WI38 (cell line): ENCODE measurements around the gene ROR2.

Experiments
- H3K4me3 ChIP-seq: 2 replicates; pipeline ENCODE4 v1.5.1; 2011; ENCODE audit warnings: low read depth, mild to moderate bottlenecking, control low read depth, low read length
- TF ChIP-seq, protein P1 (sequence below): IDR thresholded peaks from 2 replicates; pipeline ENCODE4 v1.5.1; 2012; ENCODE audit warnings: low read depth, mild to moderate bottlenecking, control low read depth, low read length

The ROR2 gene

DNA sequence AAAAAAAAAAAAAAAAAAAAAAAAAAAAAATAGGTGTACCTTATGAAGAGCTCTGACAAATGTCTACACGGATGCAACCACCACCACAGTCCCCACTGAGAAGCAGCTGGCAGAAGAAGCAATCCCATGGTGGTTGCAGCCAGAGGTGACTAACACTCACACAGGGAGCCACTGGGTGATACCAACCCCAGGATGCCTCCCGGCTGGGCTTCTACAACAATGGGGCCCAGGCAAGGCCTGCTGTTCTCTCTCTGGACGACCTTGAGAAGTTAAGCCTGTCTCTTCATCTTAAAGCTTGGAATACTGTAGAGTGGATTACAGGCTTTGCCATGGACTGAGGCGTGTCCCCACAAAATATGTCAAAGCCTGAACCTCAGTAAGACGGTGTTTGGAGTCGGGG lies 104.1 kb downstream of the ROR2 start:
- TF ChIP-seq, protein P1, sequence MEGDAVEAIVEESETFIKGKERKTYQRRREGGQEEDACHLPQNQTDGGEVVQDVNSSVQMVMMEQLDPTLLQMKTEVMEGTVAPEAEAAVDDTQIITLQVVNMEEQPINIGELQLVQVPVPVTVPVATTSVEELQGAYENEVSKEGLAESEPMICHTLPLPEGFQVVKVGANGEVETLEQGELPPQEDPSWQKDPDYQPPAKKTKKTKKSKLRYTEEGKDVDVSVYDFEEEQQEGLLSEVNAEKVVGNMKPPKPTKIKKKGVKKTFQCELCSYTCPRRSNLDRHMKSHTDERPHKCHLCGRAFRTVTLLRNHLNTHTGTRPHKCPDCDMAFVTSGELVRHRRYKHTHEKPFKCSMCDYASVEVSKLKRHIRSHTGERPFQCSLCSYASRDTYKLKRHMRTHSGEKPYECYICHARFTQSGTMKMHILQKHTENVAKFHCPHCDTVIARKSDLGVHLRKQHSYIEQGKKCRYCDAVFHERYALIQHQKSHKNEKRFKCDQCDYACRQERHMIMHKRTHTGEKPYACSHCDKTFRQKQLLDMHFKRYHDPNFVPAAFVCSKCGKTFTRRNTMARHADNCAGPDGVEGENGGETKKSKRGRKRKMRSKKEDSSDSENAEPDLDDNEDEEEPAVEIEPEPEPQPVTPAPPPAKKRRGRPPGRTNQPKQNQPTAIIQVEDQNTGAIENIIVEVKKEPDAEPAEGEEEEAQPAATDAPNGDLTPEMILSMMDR = no peak
- no peak overlapping the region for H3K4me3 ChIP-seq

DNA sequence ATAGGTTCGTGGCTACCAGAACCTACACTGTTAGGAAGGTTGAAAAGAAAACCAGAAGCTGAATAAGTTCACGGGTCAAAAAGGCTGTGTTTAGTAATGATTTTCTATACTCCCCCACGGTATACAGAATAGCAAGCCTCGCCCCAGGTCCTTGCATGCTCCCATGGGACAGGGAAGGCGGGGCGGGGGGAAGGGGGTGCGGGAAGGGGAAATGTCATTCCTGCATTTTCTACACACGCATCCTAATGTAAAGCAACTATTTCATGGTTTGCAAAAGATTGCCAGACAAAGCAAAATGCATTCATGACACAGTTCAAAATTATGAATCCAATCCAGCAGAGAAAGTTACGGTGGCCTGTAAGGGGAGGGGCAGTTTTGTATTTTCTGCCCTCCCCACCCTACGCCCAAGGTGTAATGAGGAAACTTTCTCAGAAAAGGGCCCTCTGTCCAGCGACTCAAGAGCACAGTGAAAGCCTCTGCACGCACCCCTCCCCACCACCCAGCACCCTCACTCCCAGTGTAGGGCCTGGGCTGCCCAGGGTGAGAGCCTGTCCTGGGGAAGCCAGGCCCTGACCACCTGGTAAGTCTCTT lies 105.2 kb downstream of the ROR2 start:
- H3K4me3 ChIP-seq = no peak overlapping the region
- TF ChIP-seq, protein P1 = no peak

DNA sequence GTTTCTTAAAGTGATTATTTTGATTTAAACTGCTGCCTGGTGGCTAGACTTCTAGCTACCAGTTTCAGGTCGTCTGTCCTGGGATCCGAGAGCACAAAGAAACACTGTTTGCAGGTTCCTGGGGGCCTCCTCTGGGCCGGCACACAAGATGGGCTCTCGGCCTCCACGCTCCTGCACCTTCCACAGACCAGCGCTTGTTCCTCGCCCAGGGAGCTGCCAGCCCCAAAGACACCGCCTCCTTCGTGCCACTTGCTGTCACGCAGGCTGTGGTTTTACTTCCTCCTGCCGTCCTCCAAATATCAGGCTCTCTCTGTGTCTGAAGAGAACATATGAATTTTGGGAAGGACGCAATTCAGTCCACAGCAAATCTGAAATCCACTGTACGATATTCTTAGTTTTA lies 105.8 kb downstream of the ROR2 start:
- TF ChIP-seq, protein P1 = no peak
- no peak overlapping the region for H3K4me3 ChIP-seq

DNA sequence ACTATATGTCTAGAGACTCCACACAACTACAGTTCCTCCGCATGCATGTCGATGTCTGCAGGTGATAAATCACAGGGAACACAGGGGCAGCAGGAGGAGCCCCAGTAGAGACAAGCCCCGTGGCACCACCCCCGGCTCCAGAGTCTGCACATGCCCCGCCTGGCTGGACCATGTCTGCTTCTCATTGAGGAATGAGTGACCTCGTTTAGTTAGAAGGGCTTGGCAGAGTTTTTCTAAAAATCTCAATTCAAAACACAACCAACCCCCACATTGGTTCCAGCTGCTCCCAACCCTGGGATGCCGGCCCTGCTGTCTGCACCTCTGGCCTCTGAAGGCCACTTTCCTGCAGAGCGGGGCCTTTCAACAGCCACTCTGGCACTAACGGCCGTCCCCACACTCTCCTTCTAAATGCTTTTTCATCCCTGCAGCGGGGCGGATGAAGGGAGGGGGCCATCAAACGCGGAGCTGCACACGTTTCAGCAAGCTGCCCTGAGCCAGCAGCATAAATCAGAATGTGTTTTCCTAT lies 106.3 kb downstream of the ROR2 start:
- H3K4me3 ChIP-seq = no peak overlapping the region
- TF ChIP-seq, protein P1 = no peak

DNA sequence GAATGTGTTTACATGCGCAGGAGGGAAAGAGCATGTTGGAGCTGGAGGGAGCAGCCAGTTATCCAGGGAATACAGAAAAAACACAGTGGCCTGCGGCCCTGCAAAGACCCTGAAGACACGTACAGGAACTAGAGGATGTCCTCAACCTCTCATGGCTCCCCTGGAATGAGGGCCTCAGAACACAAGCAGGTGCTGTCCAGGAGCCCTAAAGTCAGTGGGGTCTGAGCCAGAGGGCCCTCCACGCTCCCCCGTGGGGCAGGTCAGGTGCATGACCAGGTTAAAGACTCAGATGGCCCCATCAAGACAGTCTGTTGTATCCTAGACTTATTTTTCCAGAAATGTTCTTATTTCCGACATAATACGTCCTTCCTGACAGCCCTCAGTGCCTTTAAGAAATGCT lies 106.9 kb downstream of the ROR2 start:
- TF ChIP-seq, protein P1 = no peak
- H3K4me3 ChIP-seq = no peak overlapping the region

DNA sequence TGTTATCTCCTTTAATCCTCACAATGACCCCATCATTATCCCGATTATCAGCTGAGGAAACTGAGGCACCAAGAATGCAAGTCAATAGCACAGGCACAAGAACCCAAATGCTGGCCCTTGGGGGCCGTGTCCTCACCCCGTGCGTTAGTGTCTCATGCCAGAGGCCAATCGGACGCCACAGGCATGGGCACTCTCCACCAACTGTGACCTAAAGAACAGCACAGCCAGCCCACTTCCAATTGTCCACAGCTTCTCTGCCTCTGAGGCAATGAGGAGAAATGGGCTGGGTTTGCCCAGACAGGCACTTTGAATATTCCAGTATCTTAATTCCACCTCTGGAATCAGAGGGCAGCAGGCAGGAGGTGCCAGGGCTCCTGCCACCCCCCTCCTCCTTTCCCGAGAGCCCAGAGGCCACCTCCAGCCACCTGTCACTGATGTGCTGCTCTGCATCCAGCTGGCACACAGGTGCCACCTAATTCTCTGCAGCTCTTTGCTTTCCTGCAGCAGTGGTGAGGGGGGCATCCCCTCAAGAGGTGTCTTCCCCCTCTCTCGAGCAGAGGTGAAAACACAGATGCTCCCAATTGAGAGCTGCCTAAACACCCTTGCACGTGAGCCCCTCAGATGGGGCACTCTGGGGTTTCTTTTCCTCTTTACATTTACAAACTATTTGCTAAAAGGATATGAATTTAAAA lies 107.5 kb downstream of the ROR2 start:
- no peak overlapping the region for H3K4me3 ChIP-seq

DNA sequence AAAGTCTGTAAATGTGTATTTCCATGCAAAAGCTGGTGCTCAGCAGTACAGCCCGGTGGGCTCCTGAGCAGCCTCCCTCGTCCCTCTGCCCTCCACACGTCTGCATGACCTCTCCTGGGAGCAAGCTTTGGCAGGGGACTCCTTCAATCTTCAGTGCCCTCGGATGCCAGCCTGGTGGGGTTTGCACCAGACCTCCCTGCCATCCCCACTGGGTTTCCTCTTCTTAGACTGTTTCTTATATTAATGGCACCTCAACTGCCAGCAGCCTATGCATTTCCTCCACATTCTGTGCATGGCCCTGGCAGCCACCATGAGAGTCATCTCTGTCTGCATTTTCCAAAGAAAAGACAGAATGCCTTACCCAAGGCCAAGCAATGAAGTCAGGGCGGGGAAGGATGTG lies 108.4 kb downstream of the ROR2 start:
- TF ChIP-seq, protein P1 = no peak
- H3K4me3 ChIP-seq = no peak overlapping the region

More for the DNA sequence above, 107.5 kb downstream of the ROR2 start:
- TF ChIP-seq, protein P1 = no peak
